ENCODE data around the gene CAMK1D. TPM values are rescaled to one million over a fixed set of nuclear protein-coding genes. Genes with fewer than 3 reads are reported as not detected.

Gene CAMK1D
- total RNA-seq, 2 donors from 2014 or later = 4.8 to 14.5 TPM

DNA sequence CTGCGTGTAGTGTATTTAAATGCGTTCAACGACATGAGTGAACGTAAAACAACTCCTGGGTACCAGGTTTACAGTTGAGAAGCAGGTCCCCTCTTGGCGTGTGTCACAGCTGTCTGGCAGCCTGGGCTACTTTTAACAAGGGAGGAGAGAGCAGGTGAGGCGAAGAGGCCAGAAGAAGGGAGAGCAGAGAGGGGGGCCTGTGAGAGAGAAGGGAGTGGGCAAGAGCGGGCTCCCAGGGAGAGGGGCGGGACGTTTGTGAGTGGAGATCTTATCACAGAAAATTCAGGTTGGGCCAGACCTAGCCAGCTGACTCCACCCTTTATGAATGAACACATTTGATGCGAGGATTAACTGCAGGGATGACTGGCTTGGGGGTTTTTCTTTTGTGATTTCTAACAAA is 154.0 kb downstream of the CAMK1D start:
- no peak overlapping the region for H3K27ac ChIP-seq
- TF ChIP-seq POLR2A (IDR thresholded peaks at IDR 0.05) = no peak
- TF ChIP-seq POLR2AphosphoS5 (IDR thresholded peaks at IDR 0.05) = no peak
- TF ChIP-seq, protein P1, sequence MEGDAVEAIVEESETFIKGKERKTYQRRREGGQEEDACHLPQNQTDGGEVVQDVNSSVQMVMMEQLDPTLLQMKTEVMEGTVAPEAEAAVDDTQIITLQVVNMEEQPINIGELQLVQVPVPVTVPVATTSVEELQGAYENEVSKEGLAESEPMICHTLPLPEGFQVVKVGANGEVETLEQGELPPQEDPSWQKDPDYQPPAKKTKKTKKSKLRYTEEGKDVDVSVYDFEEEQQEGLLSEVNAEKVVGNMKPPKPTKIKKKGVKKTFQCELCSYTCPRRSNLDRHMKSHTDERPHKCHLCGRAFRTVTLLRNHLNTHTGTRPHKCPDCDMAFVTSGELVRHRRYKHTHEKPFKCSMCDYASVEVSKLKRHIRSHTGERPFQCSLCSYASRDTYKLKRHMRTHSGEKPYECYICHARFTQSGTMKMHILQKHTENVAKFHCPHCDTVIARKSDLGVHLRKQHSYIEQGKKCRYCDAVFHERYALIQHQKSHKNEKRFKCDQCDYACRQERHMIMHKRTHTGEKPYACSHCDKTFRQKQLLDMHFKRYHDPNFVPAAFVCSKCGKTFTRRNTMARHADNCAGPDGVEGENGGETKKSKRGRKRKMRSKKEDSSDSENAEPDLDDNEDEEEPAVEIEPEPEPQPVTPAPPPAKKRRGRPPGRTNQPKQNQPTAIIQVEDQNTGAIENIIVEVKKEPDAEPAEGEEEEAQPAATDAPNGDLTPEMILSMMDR (IDR thresholded peaks at IDR 0.05) = no peak
- H3K36me3 ChIP-seq = no peaks in the 10 kb centered on the region
- no peak for DNase-seq (ENCODE audit: low spot score)
- no peak overlapping the region for H3K4me3 ChIP-seq
- H3K27me3 ChIP-seq (replicated peaks; ENCODE audit: insufficient read depth) = no peaks in the 10 kb centered on the region
- 39% methylated on average over 10 of the region's 10 CpGs for WGBS
- intact Hi-C loops (cut with DNase I) = no loop called here
- H3K9me3 ChIP-seq = no peaks in the 10 kb centered on the region
- no peaks in the 10 kb centered on the region for H3K4me1 ChIP-seq (replicated peaks)

DNA sequence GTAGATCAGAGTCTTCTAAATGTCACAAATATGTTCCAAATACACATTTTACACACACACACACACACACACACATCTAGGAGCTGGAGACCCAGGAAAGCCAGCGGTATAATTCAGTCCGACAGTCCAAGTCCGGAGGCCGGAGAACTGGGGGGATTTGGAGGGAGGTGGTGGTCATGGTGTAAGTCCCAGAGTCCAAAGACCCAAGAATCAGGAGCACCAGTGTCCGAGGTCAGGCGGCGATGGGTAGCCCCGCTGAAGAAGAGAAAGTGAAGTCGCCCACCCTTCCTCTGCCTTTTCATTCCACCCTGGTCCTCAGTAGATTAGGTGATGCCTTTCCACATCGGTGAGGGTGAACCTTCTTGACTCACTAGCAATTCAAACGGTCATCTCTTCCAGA is 154.8 kb downstream of the CAMK1D start:
- 92% methylated on average over 11 of the region's 11 CpGs for WGBS
- Histone ChIP-seq H3K27me3 (replicated peaks; ENCODE audit: insufficient read depth) (no peaks in the 10 kb centered on the region), H3K36me3 (no peaks in the 10 kb centered on the region), H3K27ac (no peak overlapping the region), H3K9me3 (no peaks in the 10 kb centered on the region), H3K4me1 (replicated peaks) (no peaks in the 10 kb centered on the region), H3K4me3 (no peak overlapping the region)
- intact Hi-C loops (cut with DNase I) = no loop called here
- TF ChIP-seq POLR2AphosphoS5 (IDR thresholded peaks at IDR 0.05) (no peak), POLR2A (IDR thresholded peaks at IDR 0.05) (no peak)
- TF ChIP-seq, protein P1 (IDR thresholded peaks at IDR 0.05) = no peak
- DNase-seq (ENCODE audit: low spot score) = no peak

DNA sequence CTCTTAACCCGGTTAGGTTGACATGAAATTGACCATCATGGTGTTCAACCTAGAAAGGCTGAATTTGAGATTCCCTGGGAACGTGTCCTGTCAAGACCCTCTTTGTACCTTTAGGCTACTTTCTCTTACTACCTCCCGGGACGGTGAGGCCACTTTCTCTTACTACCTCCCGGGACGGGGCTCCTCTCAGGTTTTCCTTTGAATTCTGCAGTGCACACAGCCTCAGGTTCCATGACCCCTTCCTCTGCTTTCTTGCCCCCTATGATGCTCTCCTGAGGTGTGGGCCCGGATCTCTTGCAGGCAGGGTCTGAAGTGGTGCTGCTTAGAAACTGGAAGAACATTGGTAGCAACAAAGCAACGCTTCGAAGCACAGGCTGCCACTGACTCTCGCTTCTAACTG is 155.3 kb downstream of the CAMK1D start:
- Histone ChIP-seq H3K27me3 (replicated peaks; ENCODE audit: insufficient read depth) (no peaks in the 10 kb centered on the region), H3K9me3 (no peaks in the 10 kb centered on the region), H3K36me3 (no peaks in the 10 kb centered on the region), H3K27ac (no peak overlapping the region), H3K4me1 (replicated peaks) (no peaks in the 10 kb centered on the region), H3K4me3 (no peak overlapping the region)
- TF ChIP-seq POLR2AphosphoS5 (IDR thresholded peaks at IDR 0.05) = no peak
- TF ChIP-seq, protein P1 (IDR thresholded peaks at IDR 0.05) = no peak
- no peak for TF ChIP-seq POLR2A (IDR thresholded peaks at IDR 0.05)
- no peak for DNase-seq (ENCODE audit: low spot score)
- 97% methylated on average over 10 of the region's 10 CpGs for WGBS
- intact Hi-C loops (cut with DNase I) = no loop called here

DNA sequence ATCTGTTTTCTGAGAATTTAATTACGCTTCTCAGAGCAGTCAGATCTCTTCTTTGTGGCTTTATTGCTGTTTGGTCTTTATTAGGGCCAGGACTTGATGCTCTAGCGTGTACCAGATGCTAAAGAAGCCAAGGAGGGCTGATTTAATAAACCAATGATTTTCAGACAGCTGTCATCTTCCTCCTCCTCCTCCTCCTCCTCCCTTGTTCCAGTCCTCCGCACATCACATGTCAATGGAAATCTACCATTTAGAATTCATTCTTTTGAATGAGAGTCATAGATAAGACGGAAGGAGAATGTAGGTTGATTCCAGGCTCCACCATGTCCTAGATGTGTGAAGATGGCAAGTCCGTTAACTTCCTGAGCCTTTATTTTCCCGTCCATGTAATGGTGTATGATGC is 156.3 kb downstream of the CAMK1D start:
- DNase-seq (ENCODE audit: low spot score) = no peak
- Histone ChIP-seq H3K27ac (no peak overlapping the region), H3K4me3 (no peak overlapping the region), H3K9me3 (no peaks in the 10 kb centered on the region), H3K27me3 (replicated peaks; ENCODE audit: insufficient read depth) (no peaks in the 10 kb centered on the region), H3K4me1 (replicated peaks) (no peaks in the 10 kb centered on the region), H3K36me3 (no peaks in the 10 kb centered on the region)
- TF ChIP-seq POLR2AphosphoS5 (IDR thresholded peaks at IDR 0.05) (no peak), POLR2A (IDR thresholded peaks at IDR 0.05) (no peak)
- TF ChIP-seq, protein P1 (IDR thresholded peaks at IDR 0.05) = no peak
- 86% methylated on average over 6 of the region's 6 CpGs for WGBS
- intact Hi-C loops (cut with DNase I) = no loop called here

DNA sequence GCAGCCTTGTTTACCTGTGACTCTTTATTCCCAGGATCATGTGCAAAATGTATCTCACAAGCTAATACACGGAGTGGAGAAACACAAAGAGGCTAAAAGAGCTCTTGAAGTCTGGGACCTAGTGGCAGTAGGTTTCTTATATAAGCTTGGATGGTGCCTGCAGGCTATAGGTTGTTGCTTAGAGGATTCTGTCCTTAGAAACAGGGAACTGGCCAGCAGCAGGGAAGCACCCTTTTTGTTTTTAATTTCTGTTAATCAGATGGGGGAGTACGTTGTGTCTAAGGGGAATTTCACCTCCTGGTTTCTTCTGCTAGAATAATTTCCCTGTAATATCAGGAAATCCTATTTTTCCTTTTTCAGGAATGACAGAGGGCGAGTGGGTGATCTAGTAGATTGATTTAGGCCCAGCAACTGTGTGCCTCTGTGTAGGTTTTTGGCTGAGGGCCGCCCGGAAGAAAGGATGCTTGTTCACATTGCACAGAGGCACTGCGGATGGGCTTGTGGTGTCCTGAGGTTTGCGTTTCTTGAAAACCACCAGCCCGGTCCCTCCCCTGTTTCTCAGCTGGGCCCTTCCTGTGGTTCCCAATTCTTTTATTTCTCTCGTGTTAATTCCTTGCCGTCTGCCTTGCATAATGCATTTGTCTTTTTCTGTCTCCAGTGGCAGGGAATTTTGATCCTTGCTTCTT is 158.0 kb downstream of the CAMK1D start:
- H3K4me1 ChIP-seq (replicated peaks) = no peaks in the 10 kb centered on the region
- TF ChIP-seq POLR2AphosphoS5 (IDR thresholded peaks at IDR 0.05) (no peak), POLR2A (IDR thresholded peaks at IDR 0.05) (no peak)
- TF ChIP-seq, protein P1 (IDR thresholded peaks at IDR 0.05) = no peak
- no peak overlapping the region for H3K4me3 ChIP-seq
- H3K36me3 ChIP-seq = no peaks in the 10 kb centered on the region
- H3K27me3 ChIP-seq (replicated peaks; ENCODE audit: insufficient read depth) = no peaks in the 10 kb centered on the region
- intact Hi-C loops (cut with DNase I) = no loop called here
- no peak for DNase-seq (ENCODE audit: low spot score)
- 88% methylated on average over 10 of the region's 10 CpGs for WGBS
- no peaks in the 10 kb centered on the region for H3K9me3 ChIP-seq
- no peak overlapping the region for H3K27ac ChIP-seq
